ENCODE measurements around the gene SLC43A2. TPM values are rescaled to one million over a fixed set of nuclear protein-coding genes. Genes with fewer than 3 reads are reported as not detected.

The SLC43A2 gene
- polyA plus RNA-seq, 1 donor from 2014 or later: 60.1 TPM

DNA sequence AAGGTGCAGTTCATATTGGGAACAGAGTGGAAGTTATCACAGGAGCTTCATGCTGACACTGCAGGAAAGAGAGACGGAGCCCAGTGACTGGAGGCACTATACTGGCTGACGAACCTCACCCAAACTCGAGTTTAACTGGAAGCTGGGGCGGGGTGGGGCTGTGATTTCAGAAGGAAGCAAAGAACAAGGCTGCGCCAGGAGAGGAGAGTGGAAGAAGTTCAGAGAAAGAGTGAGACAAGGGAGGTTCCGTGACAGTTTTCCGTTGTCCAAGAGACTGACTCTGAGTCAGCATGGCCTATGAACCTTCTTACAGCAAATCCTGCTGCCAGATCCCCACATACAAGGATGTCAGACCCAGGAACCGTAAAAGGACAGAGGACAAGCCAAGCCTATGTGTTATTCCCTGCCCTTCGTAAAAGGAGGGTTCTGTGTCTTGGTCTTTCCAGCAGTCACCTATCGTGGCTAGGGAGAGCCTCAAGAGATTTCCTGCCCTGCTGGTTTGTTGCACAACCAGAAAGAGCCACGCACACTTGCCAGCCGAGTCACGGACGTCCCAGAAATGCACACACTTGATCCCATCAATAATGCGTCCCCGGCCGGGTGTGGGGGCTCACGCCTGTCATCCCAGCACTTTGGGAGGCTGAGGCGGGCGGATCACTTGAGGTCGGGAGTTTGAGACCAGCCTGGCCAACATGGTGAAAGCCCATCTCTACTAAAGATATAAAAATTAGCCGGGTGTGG is 71.1 kb downstream of the SLC43A2 start:
- no peak overlapping the region for H3K27ac ChIP-seq (ENCODE audit: low read length)
- H3K36me3 ChIP-seq (ENCODE audit: insufficient read depth, low read length): no peaks in the 10 kb centered on the region
- H3K79me2 ChIP-seq (replicated peaks; ENCODE audit: insufficient read depth, low read length): peaks cover 29% of the 10 kb centered on the region
- TF ChIP-seq, protein P1, sequence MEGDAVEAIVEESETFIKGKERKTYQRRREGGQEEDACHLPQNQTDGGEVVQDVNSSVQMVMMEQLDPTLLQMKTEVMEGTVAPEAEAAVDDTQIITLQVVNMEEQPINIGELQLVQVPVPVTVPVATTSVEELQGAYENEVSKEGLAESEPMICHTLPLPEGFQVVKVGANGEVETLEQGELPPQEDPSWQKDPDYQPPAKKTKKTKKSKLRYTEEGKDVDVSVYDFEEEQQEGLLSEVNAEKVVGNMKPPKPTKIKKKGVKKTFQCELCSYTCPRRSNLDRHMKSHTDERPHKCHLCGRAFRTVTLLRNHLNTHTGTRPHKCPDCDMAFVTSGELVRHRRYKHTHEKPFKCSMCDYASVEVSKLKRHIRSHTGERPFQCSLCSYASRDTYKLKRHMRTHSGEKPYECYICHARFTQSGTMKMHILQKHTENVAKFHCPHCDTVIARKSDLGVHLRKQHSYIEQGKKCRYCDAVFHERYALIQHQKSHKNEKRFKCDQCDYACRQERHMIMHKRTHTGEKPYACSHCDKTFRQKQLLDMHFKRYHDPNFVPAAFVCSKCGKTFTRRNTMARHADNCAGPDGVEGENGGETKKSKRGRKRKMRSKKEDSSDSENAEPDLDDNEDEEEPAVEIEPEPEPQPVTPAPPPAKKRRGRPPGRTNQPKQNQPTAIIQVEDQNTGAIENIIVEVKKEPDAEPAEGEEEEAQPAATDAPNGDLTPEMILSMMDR (IDR thresholded peaks at IDR 0.05; ENCODE audit: poor library complexity, severe bottlenecking): no peak
- TF ChIP-seq, protein P2, sequence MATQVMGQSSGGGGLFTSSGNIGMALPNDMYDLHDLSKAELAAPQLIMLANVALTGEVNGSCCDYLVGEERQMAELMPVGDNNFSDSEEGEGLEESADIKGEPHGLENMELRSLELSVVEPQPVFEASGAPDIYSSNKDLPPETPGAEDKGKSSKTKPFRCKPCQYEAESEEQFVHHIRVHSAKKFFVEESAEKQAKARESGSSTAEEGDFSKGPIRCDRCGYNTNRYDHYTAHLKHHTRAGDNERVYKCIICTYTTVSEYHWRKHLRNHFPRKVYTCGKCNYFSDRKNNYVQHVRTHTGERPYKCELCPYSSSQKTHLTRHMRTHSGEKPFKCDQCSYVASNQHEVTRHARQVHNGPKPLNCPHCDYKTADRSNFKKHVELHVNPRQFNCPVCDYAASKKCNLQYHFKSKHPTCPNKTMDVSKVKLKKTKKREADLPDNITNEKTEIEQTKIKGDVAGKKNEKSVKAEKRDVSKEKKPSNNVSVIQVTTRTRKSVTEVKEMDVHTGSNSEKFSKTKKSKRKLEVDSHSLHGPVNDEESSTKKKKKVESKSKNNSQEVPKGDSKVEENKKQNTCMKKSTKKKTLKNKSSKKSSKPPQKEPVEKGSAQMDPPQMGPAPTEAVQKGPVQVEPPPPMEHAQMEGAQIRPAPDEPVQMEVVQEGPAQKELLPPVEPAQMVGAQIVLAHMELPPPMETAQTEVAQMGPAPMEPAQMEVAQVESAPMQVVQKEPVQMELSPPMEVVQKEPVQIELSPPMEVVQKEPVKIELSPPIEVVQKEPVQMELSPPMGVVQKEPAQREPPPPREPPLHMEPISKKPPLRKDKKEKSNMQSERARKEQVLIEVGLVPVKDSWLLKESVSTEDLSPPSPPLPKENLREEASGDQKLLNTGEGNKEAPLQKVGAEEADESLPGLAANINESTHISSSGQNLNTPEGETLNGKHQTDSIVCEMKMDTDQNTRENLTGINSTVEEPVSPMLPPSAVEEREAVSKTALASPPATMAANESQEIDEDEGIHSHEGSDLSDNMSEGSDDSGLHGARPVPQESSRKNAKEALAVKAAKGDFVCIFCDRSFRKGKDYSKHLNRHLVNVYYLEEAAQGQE (IDR thresholded peaks at IDR 0.05; ENCODE audit: borderline replicate concordance): no peak
- TF ChIP-seq EP300 (conservative IDR thresholded peaks at IDR 0.05; ENCODE audit: poor library complexity, severe bottlenecking) (no peak), SMC3 (conservative IDR thresholded peaks at IDR 0.05; ENCODE audit: poor library complexity) (no peak), TAF1 (IDR thresholded peaks at IDR 0.05; ENCODE audit: low read depth) (no peak), RAD21 (conservative IDR thresholded peaks at IDR 0.05) (no peak), EZH2 (IDR thresholded peaks at IDR 0.05; ENCODE audit: borderline replicate concordance, insufficient read depth, low read length, poor library complexity, severe bottlenecking) (no peak), POLR2AphosphoS5 (IDR thresholded peaks at IDR 0.05) (no peak), MXI1 (conservative IDR thresholded peaks at IDR 0.05; ENCODE audit: poor library complexity, severe bottlenecking) (no peak)
- no peaks in the 10 kb centered on the region for H3K9me3 ChIP-seq (ENCODE audit: low read length)
- no peaks in the 10 kb centered on the region for H3F3A ChIP-seq (ENCODE audit: insufficient read depth, low read length, poor library complexity, severe bottlenecking)
- H3K27me3 ChIP-seq (ENCODE audit: insufficient read depth, low read depth, low read length): no peaks in the 10 kb centered on the region
- H3K9me2 ChIP-seq (ENCODE audit: insufficient read depth, low read length): no peaks in the 10 kb centered on the region
- peaks cover 8% of the 10 kb centered on the region for H4K20me1 ChIP-seq (ENCODE audit: insufficient read depth)
- H3K9ac ChIP-seq (ENCODE audit: low read length): no peak overlapping the region
- H2AFZ ChIP-seq (ENCODE audit: low read depth, low read length): no peak overlapping the region
- H3K4me3 ChIP-seq (ENCODE audit: low read length): no peak overlapping the region
- H3K4me2 ChIP-seq (ENCODE audit: low read length): no peak overlapping the region

DNA sequence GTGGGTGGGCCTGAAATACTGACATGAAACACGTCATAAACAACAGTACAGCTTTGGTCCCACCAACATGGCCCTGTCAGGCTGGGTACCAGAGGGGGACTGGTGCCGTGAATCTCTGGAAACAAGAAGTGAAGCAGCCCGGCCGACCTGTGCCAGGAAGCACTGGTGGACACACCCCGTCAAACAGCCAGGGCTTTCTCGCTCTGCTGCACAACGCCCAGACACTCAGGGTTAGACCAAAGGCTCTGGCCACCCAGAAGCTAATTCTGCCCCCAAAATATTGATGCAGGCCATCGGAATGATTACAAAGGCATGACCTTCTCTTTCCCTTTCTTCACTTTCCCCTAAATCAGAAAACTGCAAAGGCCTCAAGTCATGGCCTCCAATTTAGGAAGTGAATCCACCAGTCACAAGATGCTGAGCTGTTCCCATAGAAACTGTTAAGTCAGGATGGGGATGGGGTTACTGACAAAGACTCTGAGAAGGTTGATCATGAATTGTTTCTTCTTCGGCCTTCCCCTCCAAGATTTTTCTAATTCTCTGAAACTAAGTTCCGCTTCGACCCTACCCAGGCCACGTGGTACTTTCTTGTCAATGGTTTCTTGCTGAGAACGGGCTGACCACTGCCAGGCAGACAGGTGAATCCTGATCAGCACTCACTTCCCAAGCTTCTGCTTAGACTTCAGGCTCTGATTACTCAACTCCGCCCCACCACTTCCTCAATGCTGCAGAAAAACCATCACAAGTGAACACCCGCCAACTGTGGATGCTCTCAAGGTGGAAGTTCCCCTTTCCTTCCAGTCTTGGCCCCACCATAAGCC is 72.8 kb downstream of the SLC43A2 start:
- Histone ChIP-seq H4K20me1 (ENCODE audit: insufficient read depth) (peaks cover 3% of the 10 kb centered on the region), H3K36me3 (ENCODE audit: insufficient read depth, low read length) (no peaks in the 10 kb centered on the region), H3K79me2 (replicated peaks; ENCODE audit: insufficient read depth, low read length) (peaks cover 21% of the 10 kb centered on the region), H3K9ac (ENCODE audit: low read length) (no peak overlapping the region), H3K4me2 (ENCODE audit: low read length) (no peak overlapping the region), H3K9me3 (ENCODE audit: low read length) (no peaks in the 10 kb centered on the region), H3K27me3 (ENCODE audit: insufficient read depth, low read depth, low read length) (no peaks in the 10 kb centered on the region), H3K4me3 (ENCODE audit: low read length) (no peak overlapping the region), H3K27ac (ENCODE audit: low read length) (no peak overlapping the region), H3K9me2 (ENCODE audit: insufficient read depth, low read length) (no peaks in the 10 kb centered on the region), H2AFZ (ENCODE audit: low read depth, low read length) (no peak overlapping the region), H3F3A (ENCODE audit: insufficient read depth, low read length, poor library complexity, severe bottlenecking) (no peaks in the 10 kb centered on the region)
- TF ChIP-seq TAF1 (IDR thresholded peaks at IDR 0.05; ENCODE audit: low read depth) (no peak), EP300 (conservative IDR thresholded peaks at IDR 0.05; ENCODE audit: poor library complexity, severe bottlenecking) (no peak), RAD21 (conservative IDR thresholded peaks at IDR 0.05) (no peak), MXI1 (conservative IDR thresholded peaks at IDR 0.05; ENCODE audit: poor library complexity, severe bottlenecking) (no peak), POLR2AphosphoS5 (IDR thresholded peaks at IDR 0.05) (no peak), EZH2 (IDR thresholded peaks at IDR 0.05; ENCODE audit: borderline replicate concordance, insufficient read depth, low read length, poor library complexity, severe bottlenecking) (no peak), SMC3 (conservative IDR thresholded peaks at IDR 0.05; ENCODE audit: poor library complexity) (no peak)
- TF ChIP-seq, protein P1 (IDR thresholded peaks at IDR 0.05; ENCODE audit: poor library complexity, severe bottlenecking): no peak
- TF ChIP-seq, protein P2 (IDR thresholded peaks at IDR 0.05; ENCODE audit: borderline replicate concordance): no peak
